Left ventricle myocardium superior (tissue), 1 donor: ENCODE results near the gene ACLY. TPM values are rescaled to one million over a fixed set of nuclear protein-coding genes. Genes with fewer than 3 reads are reported as not detected.
A peak's percentile ranks its signal among the peaks of the same experiment; 100 is the strongest.
"Not testable (repeated sequence)": the region's sequence is repeated elsewhere in the genome, so short reads cannot be mapped to it uniquely, and the experiment has no call there.

Experiments used
- ATAC-seq: fragments of 200-7000 bp; cut with Tn5 transposase; one replicate; pipeline ENCODE4 v1.9.1; 2020; ENCODE audit warnings: mild to moderate bottlenecking, moderate library complexity
- DNase-seq: peaks from one replicate; pipeline ENCODE4 v3.0.0-alpha.2; 2020
- intact Hi-C: fragments of 100-400 bp; cut with micrococcal nuclease; formaldehyde crosslinking; loops from one replicate; pipeline ENCODE4 v1.11.0; 2022
- total RNA-seq: library from RNA; stranded (reverse); fragmentation: NEBNext Ultra II Directional; extraction: Animal tissue kit (Norgen Biotek cat#: 25700); gene quantifications from one replicate; pipeline ENCODE4 v1.2.1, GENCODE V29; 2021
- donor health status: DM: no; HTN: yes; CAD: no; lungs with severe emphysema.

ACLY gene
- total RNA-seq, 1 donor from 2014 or later: 24.5 TPM

DNA sequence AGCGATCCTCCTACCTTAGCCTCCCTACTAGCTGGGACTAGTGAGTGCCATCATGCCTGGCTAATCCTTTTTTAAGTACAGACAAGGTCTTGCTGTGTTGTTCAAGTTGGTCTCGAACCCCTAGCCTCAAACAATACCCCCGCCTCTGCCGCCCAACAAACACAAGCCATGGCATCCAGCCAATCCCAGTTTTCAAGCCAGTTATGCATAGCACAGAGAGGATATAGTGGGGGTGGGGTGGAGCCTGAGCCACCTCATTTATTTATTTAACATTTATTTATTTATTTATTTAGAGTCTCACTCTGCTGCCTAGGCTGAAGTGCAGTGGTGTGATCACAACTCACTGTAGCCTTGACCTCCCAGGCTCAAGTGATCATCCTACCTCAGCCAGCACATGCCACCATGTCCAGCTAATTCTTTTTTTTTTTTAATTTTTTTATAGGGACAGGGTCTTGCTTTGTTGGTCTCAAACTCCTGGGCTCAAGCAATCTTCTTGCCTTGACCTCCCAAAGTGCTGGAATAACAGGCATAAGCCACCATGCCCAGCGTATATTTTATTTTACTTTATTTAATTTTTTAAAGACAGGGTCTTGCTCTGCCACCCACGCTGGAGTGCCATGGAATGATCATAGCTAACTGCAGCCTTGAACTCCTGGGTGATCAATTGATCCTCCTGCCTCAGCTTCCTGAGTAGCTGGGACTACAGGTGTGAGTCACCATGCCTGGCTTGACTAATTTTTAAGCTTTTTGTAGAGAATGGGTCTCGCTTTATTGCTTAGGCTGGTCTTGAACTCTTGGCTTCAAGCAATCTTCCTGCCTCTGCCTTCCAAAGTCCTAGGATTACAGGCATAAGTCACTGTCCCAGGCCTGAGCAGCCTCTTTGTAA lies 27.4 kb downstream of the ACLY start:
- intact Hi-C loops: no loop called here
- DNase-seq: no peak
- no peak for ATAC-seq

DNA sequence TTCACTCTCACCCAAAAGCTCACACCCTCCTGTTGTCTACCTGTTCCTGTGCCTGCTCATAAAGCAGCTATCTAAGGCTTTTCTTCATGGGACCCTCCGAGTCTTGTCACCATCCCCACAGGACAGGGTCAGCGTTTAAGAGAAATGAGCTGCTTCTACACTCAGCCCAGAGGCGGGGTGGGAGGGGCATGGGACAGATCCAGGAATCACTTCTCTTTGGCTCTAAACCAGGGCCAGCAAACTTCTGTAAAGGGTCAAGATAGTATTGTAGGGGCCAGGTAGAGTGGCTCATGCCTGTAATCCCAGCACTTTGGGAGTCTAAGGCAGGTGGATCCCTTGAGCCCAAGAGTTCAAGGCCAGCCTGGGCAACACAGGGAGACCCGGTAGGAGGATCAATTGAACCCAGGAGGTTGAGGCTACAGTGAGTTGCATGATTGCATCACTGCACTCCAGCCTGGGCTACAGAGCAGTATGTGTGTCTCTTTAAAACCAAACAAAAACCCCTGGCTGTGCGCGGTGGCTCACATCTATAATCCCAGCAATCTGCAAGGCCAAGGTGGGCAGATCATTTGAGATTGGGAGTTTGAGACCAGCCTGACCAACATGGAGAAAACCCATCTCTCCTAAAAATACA lies 30.3 kb downstream of the ACLY start:
- ATAC-seq: no peak
- intact Hi-C loops: no loop called here
- no peak for DNase-seq

DNA sequence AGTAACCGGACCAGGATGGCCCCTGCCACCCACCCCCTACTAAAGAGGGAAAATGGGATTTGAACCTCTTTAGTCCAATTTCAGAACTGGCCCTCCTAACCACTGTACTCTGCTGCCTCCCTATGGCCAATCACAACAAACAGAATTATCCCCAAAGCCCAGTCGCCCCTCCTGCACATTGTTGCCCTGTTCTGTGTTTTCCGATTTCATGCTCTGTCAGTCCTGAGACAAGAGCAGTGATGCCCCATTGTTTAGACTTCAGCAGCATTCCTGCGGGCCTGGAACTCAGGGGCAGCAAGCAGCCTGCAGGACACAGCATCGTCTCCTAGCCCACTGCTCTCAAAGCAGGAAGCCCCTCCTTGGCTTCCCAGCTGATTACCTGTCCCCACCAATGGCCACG lies 33.0 kb downstream of the ACLY start:
- DNase-seq (no peak), ATAC-seq (no peak)
- intact Hi-C loops: no loop called here

DNA sequence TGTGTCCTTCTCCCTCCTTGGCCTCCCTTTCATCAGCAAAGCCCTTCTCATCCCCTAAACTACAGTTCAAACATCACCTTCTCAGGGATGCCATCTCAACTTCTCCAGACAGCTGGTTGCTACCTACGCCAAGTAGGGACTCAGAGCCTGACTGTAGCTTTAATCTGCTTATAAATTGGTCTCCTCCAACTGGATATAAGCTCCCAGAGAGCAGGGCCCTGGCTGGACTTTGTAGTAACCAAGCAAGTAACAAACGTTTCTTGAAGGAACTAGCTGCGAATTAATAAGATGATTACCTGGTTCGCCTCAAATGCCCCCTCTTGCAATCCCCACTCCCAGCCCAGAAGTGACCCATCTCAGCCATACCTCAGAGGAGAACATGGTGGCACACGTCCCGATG lies 36.0 kb downstream of the ACLY start:
- no peak for ATAC-seq
- no peak for DNase-seq
- intact Hi-C loops: no loop called here

DNA sequence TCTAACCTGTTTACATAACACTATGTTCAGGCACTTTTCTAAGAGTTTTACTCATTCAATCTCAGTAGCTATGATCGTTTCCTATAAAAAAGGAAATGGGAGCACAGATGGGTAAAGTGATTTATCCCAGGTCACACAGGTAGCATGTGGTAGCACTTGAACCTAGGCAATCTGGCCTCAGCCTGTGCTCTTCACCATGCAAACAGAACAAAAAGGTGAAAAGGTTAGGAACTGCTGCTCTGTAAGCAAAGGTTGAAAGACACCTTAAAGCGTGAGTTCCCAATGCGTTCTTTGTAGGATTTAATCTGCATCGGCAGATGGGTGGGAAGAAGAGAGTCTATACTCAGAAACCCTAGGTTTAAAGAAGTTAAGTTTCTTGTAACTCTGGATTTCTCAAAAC lies 38.6 kb downstream of the ACLY start:
- intact Hi-C loops: no loop called here
- no peak for ATAC-seq
- no peak for DNase-seq

DNA sequence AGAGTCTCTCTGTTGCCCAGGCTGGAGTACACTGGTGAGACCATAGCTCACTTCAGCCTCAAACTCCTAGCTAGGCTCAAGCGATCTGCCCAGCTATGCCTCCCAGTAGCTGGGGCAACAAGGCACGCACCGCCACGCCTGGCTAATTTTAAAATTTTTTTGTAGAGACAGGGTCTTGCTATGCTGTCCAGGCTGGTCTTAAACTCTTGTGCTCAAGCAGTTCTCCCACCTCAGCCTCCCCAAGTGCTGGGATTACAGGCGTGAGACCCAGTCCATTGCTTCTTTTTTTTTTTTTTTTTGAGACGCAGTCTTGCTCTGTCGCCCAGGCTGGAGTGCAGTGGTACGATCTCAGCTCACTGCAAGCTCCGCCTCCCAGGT lies 44.5 kb downstream of the ACLY start:
- ATAC-seq, intact Hi-C loops, DNase-seq: not testable (repeated sequence)

DNA sequence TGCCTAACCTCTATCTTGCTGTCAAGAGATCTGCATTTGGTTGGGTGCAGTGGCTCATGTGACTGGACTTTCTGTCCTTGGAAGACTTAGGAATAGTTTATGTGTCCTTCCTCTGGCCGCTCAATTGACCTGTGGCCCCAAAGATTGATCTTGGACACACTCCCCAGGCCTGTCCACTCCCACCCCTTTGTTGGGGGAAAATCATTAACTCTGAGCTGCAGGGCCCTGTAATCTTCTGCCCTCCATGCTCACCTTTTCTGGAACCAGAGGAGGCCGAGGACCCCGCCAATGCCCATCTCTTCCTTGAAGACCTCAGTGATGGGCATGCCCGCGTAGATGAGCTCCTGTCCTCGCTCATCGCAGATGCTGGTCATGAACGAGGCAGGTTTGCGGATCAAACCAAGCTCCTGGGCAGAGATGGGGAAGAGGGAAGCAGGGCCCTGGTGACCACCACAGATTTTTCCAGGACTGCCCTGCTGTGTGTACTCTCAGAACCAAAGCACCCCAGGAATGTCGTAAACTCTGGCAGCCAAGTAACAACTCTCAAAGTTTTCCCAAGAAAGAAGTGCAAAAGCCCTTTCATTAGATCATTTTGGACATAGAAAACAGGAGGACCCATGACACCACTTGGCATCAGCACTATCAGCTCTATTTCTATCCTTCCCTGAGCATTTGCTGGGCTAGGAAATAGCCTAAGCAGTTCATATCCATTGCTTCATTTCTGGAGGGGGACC lies 45.0 kb downstream of the ACLY start:
- ATAC-seq (no peak), DNase-seq (no peak)
- intact Hi-C loops: no loop called here

DNA sequence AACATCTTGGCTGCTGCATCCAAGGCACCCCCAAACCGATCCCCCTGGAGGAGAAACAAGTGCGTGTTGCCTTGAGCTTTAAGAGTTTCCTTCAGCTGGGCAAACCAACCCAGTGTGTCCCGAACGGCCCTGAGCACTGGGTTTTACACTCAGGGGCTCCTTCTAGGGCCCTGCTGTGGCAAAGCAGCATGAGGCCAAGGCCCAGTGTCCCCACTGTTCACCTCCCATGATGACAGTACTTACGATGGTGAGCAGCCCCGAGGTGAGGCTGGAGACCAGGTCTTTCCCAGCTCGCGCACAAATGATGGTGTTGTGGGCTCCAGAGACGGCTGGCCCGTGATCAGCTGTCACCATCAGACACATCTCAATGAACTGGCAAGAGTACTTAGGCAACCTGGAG lies 47.0 kb downstream of the ACLY start:
- no peak for ATAC-seq
- intact Hi-C loops: no loop called here
- DNase-seq: no peak

DNA sequence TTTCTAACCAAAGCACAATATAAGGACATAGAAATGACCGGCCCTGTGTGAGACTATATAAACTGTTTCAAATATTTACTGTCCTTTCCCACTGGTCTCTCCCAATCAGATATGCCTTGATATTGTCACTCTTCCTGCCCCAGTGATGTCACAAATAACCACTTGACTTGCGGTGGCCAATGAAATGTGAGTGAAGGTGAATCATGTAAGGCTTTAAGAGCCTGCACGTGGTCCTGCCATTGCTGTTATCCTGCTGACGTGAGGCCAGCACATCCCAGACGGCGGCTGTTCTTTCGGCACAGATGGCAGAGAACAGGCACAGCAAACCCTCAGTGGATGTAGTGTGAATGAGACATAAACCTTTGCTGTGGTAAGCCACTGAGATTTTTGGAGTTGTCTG lies 48.1 kb downstream of the ACLY start:
- ATAC-seq (peak; percentile 44), DNase-seq (no peak)
- intact Hi-C loops: no loop called here

DNA sequence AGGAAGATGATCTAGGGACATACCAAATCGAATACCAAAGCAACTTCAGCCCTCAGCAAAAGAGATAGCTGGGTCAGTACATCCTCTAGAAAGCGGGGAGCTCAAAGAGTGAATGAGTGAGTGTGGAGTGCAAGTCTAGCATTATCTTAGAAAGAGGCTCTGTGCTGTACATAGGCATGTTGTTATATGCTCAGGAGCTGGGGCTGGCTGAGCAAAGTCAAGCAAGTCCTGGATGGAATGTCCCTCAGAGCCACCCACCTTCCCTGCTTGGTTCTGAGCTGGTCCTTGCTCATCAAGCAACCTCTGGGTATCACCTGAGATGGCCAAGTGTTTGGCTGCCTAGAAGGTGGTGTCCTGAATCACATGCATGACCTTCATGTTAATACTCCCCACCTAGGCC lies 48.7 kb downstream of the ACLY start:
- ATAC-seq (no peak), DNase-seq (no peak)
- intact Hi-C loops: no loop called here

DNA sequence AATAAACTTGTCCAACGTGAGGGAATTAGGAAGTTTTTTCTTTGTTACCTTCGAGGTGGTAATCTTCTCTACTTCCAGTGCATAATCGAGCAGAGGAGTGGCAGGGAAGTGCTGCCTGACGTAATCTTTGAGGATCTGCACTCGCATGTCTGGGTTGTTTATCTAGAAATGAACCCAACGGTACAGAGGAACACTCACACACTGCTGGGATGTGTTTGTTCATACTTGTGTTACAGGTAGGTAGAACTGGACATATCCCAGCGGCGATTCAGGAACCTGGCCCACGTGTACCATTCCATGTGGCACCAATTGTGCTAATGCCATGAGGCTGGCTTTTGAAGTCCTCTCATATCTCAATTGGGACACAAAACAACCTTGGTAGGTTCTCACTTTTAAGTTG lies 49.3 kb downstream of the ACLY start:
- ATAC-seq (no peak), DNase-seq (no peak)
- intact Hi-C loops: no loop called here

DNA sequence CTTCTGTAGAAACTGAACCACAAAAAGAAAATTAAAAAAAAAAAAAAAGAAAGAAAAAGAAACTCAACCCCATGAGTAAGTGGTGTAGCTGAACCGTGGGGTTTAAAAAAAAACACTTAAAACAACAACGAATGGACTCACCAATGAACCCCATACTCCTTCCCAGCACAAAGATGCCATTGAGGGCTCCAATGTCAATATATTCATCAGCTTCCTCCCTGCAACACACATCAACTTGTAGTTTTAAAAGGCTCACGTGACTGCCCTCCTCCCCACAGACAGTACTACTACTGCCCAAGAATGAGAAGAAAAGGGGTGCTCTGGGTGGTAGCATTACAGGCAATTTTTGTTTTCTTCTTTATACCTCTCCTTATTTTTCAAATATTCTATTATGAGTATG lies 50.2 kb downstream of the ACLY start:
- ATAC-seq (no peak), DNase-seq (no peak)
- intact Hi-C loops: no loop called here

DNA sequence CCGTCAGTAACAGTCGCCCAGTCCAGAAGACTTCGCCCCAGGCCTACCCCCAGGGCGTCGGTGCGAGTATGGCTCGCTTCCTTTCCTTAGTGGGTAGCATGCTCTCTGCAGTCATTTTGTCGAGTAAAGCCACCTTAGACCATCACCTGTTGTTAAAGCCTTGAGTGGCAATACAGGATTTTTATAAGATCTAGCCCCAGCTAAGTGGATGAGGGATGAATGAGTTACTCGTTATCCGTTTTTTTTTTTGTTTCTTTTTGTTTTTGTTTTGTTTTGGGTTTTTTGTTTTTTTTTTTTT lies 53.2 kb downstream of the ACLY start:
- intact Hi-C loops: no loop called here
- DNase-seq: no peak
- no peak for ATAC-seq

DNA sequence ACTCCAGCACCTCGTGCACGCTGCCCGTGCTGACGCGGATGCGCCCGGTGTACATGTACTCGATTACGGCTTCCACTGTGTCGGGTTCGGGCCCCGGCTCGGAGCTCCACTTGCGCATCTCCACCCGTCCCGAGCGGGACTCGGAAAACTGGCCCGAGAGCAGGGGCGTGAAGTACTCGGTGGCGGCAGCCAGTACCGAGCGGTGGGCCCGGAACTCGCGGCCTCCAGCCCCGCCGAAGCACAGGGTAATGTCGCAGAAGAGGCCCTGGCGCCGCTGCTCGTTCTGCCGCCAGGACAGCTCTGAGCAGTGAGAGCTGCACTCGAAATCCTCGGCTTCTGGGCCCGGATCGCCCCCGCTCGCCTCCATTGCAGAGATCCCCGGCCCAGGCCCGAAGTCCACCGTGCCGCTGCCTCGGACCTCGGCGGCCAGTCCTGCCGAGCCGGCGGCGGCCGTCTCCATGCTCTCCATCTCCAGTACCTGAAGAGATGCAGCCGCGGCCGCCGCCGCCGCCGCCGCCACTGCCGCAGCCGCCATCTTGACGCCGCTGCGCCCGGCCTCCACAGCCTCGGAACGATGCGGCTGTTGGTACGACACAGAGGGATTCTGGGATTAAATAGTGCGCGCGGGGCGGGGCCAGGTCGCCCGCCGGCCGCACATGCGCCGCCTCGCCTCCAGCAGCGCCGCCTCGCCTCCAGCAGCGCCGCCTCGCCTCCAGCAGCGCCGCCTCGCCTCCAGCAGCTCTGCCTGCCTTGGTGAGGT lies 53.7 kb downstream of the ACLY start, which contains the start of gene KLHL11:
Gene KLHL11, minus strand, starts transcription at position 588 of the 760 bp plus-strand sequence. Its CDS starts 53 bp downstream, at position 535.
- intact Hi-C loops: no loop called here
- peak; percentile 99 for ATAC-seq

DNA sequence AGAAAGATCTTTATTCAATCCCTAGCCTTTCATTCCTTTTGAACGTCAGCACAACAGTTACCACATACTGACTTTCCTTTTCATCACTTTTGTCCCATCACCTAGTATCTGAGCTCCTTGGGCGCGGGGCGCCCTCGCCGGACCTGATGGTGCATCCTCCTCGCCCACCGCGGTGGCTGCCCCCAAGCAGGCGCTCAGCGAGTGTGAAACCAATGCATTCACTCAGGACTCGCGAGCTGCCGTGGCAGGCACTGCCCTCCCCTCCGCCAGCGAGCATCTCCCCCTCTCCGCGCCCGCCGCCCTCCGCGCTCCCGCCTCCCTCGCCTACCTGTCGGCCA lies 54.3 kb downstream of the ACLY start:
- intact Hi-C loops: no loop called here
- peak; percentile 67 for ATAC-seq
- no peak for DNase-seq

More for the DNA sequence above, 53.7 kb downstream of the ACLY start, which contains the start of gene KLHL11:
- DNase-seq: peak; percentile 94

DNA sequence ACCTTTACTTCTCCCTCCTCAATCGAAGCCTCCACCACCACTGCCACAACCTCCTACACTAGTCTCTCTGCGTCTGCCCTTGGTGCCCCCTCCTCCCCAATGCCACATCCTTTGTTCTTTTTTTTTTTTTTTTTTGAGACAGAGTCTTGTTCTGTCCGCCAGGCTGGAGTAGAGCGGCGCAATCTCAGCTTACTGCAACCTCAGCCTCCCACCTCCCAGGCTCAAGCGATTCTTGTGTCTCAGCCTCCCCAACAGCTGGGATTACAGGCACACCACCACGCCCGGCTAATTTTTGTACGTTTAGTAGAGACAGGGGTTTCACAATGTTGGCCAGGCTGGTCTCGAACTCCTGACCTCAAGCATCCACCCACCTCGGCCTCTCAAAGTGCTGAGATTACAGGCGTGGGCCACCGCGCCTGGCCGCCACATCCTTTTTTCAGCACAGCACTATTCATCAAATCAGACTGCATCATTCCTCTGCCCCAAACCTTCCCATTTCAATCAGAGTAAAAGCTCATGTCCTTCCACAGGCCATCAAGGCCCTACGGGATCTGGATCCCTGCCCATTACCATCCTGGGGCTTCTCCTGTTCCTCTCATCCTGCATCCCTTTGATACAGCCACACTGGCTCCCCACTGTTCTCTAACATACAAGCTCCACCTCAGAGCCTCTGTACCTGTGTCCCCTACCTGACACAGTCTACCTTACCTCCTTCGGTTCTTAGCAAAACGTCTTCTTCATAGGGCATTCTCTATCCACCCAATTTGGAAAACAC lies 55.5 kb downstream of the ACLY start:
- DNase-seq: no peak
- intact Hi-C loops: no loop called here
- ATAC-seq: no peak

DNA sequence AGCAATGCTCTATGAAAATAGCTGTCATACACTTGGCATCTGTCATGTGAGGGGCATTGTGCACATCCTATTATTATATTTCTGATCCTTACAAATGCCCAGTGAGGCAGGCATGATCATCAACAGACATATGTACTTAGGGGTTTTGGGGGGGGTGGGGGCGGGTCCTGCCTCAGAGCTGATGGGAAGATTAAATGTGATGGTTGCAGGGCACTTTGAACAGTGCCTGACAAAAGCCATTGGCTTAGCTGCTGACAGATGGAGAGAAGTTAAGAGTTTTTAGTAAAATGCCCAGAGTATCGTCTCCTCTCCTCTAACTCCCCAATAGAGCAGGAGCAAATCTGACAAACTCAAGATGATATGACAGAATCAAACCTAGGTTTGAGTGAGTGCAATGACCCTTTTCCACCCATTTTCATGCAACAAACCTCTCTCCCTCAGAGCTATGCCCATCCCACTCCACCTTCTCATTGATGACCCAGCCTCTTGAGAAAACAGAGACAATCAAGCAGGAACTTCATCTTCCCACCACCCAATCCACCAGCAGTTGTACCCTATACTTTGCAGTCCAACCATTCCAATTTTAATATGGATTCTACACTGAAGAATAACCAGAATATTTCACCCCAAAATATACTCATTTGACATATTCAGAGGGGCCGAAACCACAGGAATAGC lies 58.4 kb downstream of the ACLY start:
- intact Hi-C loops: no loop called here

DNA sequence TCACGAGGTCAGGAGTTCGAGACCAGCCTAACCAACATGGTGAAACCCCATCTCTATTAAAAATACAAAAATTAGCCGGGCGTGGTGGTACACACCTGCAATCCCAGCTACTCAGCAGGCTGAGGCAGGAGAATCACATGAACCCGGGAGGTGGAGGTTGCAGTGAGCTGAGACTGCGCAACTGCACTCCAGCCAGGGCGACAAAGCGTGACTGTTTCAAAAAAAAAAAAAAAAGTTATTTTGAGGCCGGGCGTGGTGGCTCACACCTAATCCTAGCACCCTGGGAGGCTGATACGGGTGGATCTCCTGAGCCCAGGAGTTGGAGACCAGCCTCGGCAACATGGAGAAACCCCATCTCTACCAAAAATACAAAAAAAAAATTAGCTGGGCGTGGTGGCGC lies 67.4 kb downstream of the ACLY start:
- ATAC-seq, intact Hi-C loops: not testable (repeated sequence)

More for the DNA sequence above, 58.4 kb downstream of the ACLY start:
- ATAC-seq (no peak), DNase-seq (no peak)

More for the DNA sequence above, 67.4 kb downstream of the ACLY start:
- DNase-seq: not testable (repeated sequence)
